DND-41 (cell line): Measurements from ENCODE around the gene SYCN.

ENCODE experiments used
- CTCF ChIP-seq: IDR thresholded peaks from 2 replicates; pipeline ENCODE4 v1.5.1; 2012; ENCODE audit warnings: borderline replicate concordance, low read length, moderate library complexity, mild to moderate bottlenecking; ENCODE audit not compliant: poor library complexity, severe bottlenecking; ENCODE audit errors: extremely low read depth
- EZH2 ChIP-seq: IDR thresholded peaks from 3 replicates; pipeline ENCODE4 v1.6.1; 2012; ENCODE audit warnings: borderline replicate concordance, low read depth, mild to moderate bottlenecking, moderate library complexity, low read length, inconsistent platforms; ENCODE audit not compliant: severe bottlenecking

DNA sequence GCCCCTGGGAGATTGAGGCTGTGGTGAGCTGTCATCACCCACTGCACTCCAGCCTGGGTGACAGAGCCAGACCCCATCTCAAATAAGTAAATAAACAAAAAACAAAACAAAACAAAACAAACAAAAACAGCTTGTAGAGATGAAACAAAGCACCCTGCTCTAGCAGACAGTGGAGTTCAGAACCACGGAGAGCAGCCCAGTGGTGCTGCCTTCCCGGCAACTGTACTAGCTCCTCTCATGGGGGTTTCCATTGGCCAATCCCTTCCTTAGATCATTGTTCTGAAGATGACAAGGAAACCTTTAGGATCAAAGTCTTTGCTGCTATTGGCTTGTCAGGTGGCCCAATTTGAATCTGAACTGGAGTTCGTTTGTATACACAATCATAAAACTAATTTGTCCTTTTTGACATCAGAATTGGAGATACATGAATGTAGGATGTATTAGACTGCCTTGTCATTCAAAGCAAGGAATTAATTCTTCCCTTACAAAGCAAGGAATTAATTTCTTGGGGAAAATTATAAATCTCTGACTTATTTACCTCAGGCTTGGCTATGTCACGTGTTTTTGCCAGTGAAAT lies 19.7 kb upstream of the SYCN start:
- TF ChIP-seq CTCF (no peak), EZH2 (no peak)
